Retinal pigment epithelial cell (primary cell): ENCODE measurements around the gene ACBD6.

Source experiments
- DNase-seq: peaks from one replicate; pipeline ENCODE4 v3.0.0-alpha.2; 2010; ENCODE audit warnings: low read depth
- H3K4me3 ChIP-seq: 2 replicates; pipeline ENCODE4 v1.5.1; 2011; ENCODE audit warnings: mild to moderate bottlenecking, low read length, control low read depth, moderate library complexity
- TF ChIP-seq, protein P1 (sequence below): conservative IDR thresholded peaks from 2 replicates; pipeline ENCODE4 v1.5.1; 2011; ENCODE audit warnings: low read depth, low read length, control low read depth, inconsistent platforms

Gene ACBD6

DNA sequence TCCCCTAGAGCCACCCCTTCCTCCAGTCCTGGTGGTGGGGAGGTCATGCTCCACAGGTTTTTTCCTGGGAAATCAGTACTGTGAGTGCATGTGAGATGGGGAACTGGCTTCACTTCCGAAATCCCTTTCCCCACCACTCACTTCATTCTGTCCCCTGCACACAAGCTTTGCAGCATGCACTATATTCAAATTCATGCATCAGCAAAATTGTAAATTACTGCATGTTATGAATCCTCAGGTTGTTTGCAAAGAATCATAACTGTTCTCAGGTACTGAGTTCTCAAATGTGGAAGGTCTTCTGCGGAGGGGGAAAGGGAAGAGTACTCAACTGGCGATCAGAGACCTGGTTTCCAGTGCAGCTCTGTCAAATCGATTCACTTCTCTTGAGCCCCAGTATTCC is 230.0 kb downstream of the ACBD6 start:
- H3K4me3 ChIP-seq, result no peak overlapping the region
- DNase-seq, result no peak
- TF ChIP-seq, protein P1, sequence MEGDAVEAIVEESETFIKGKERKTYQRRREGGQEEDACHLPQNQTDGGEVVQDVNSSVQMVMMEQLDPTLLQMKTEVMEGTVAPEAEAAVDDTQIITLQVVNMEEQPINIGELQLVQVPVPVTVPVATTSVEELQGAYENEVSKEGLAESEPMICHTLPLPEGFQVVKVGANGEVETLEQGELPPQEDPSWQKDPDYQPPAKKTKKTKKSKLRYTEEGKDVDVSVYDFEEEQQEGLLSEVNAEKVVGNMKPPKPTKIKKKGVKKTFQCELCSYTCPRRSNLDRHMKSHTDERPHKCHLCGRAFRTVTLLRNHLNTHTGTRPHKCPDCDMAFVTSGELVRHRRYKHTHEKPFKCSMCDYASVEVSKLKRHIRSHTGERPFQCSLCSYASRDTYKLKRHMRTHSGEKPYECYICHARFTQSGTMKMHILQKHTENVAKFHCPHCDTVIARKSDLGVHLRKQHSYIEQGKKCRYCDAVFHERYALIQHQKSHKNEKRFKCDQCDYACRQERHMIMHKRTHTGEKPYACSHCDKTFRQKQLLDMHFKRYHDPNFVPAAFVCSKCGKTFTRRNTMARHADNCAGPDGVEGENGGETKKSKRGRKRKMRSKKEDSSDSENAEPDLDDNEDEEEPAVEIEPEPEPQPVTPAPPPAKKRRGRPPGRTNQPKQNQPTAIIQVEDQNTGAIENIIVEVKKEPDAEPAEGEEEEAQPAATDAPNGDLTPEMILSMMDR, result no peak

DNA sequence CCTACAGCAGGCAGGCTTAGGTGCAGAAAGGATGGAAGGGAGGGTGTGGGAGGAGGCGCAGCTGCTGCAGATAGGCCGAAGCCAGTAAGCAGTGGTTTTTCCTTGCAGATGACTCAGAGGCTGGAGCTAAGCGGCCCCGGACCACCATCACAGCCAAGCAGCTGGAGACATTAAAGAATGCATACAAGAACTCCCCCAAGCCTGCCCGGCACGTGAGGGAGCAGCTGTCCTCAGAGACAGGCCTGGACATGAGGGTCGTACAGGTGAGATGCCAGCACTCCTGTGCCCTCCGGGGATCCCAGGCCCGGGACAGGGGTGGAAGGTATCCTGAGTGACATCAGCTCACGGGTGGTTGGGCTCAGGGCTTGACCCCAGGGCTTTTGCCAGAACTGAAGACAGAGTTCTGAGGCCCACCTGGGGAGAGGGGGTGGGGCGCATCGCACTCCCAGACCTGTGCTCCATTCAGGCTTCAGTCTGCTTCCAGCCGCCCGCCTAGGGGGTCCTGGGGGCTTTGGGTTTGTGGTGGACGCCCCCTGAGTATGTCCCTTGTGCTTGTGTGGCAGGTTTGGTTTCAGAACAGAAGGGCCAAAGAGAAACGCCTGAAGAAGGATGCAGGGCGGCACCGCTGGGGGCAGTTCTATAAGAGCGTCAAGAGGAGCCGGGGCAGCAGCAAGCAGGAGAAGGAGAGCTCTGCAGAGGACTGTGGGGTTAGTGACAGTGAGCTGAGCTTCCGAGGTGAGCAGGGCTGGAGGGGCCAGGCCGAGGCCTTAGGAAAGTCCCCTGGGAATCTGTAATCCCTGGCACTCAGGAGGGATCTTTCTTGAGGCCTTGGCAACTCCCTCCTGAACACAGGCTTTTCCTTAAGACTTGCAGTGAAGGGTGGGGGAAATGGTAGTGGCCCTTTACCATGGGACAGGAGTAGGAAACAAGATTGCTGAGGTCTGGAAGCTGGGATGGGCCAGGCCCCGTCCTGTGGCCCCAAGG is 230.8 kb downstream of the ACBD6 start:
- no peak for DNase-seq
- TF ChIP-seq, protein P1, result no peak
- no peak overlapping the region for H3K4me3 ChIP-seq

DNA sequence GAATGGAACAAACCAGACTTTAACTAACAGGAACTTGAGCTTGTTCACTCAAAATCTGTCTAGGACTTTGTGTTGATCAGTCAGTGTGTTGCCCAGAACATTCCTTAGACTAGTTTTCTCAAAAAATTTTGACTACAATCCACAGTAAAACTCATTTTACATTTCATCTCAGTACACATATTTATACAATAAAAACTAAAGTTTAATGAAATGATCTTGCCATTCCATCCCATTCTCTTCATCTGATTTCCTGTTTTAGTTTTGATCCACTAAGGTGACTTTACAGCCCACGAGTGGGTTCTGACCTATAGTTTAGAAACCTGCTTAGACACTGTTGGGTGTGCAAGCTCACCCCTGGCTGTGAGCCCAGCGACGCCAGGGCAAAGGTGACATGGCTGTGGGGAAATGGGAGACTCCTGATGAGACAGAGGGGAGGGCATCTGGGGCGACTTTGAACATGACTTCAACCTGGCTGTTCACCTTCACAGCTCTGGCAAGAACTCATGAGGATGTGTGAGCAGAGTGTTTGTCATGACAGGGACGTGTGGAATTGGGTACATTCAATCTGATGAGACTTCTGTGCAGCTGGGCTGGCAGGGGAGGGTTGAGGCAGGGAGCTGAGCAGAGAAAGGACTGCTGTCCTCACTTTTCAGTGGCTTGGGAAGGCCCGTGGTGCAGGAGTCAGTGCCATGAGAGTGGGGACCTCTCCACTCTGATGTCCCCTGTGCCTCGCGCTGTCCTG is 231.7 kb downstream of the ACBD6 start:
- TF ChIP-seq, protein P1, result no peak
- DNase-seq, result no peak
- no peak overlapping the region for H3K4me3 ChIP-seq

DNA sequence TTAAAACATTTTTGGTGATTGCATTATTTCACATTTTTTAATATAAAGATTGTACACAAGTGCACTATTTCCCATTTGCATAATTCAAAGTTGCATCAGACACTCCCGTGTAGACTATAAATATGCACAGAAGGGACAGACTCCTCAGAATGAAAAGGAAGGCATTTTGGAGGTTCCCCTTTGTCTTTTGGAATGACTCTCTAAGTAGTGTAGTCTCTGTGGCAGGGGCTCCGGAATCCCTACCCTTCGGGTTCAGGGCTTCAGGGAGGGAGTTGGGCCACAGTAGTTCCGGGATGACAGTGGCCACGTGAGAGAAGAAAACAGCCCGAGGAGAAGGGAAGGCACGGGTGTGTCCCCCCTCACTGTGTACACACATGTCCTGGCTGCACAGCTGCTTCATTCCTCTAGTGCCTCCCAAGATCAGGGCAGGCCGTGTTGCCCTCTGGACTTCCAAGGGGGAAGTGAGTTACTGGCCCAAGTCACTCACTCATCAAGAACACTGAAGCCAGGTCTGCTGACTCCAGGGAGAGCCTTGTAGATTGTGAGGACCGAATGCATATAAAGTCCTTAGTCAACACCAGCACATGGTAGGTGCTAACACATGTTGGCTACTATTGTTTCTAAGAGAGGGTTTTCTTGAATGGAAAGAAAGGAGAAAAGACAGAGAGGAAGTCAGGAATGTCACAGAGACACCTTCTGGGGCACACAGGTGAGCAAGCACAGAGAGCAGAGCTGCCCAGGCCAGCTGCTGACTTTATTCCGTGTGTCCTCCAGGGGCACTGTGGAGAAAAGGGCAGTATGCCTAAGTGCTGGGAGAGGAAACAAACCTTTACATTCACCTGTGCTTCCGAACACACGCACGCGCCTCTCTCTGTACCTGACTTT is 232.5 kb downstream of the ACBD6 start:
- TF ChIP-seq, protein P1, result peak; percentile 55
- no peak for DNase-seq
- H3K4me3 ChIP-seq, result no peak overlapping the region

DNA sequence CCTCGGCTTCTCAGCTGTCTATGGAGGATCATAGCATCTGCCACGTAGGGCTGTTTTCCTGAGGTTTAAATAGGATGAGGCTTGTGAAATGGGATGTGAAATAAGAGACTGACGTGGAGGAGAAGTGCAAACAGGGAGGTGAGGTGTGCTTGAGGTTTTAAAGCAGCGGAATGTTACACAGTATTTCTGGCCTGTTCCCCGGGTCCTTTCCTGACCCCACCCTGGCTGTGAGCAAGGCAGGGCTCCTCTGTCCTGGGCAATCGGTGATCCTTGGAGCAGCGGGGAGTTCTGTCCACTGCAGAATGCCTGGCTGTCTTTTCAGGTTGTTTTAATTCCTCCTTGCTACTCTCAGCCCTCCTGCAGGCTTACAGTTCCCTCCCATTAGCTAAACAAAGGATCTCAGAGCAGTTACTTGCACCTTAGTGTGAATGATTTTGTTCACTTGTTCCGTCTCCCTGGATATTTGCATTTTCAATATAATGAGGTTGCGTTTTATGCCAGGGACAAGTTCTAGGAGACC is 233.8 kb downstream of the ACBD6 start:
- TF ChIP-seq, protein P1, result no peak
- no peak overlapping the region for H3K4me3 ChIP-seq
- DNase-seq, result no peak

DNA sequence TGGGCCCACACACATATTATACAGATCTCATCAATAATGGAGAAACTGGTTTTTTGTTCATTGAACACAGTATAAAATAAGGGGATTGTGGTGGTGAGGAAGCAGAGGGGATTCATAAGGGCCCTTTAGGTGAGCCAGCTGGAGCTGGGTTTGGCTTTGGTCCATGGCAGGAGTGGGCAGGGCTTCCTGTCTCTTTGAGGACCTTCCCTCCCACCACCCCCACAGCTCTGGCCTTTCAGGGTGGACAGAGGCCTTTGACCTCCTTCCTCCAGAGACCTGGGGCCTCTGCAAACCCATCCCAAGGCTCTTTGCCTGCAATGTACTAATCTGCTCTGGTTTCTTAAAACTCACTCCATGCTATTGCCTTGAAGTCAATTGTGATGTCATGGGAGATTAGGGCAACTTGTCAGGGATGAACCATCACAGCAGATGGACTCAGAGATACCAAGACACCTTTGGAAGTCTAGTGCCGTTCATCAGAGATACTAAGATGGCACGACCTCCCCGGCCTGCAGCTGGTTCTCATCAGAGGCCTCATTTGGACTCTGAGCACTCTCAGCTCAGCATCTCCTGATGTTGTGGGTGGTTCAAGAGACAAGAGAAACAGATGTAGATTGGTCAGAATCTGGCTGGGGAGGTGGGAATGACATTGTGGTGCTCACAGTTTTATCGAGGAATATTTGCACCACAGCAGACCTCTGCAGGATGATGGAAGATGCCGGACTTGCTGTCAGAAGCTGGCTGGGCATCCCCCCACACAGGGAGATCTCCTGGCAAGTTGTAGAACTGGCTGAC is 234.4 kb downstream of the ACBD6 start:
- TF ChIP-seq, protein P1, result no peak
- DNase-seq, result no peak
- H3K4me3 ChIP-seq, result no peak overlapping the region
